Parathyroid adenoma (tissue), 2 donors: ENCODE measurements around the gene STARD10.
A peak's percentile ranks its signal among the peaks of the same experiment; 100 is the strongest.
"Not testable (repeated sequence)": the region's sequence is repeated elsewhere in the genome, so short reads cannot be mapped to it uniquely, and the experiment has no call there.

Experiments used
- H2AFZ ChIP-seq: fragments of 300-600 bp; sonication (generic); one replicate; pipeline ENCODE4 v1.7.0; 2017; ENCODE audit warnings: antibody characterized with exemption, mild to moderate bottlenecking
- H3K27ac ChIP-seq: fragments of 300-600 bp; sonication (generic); one replicate; pipeline ENCODE4 v1.7.0; 2017
- H3K27me3 ChIP-seq: fragments of 300-600 bp; sonication (generic); one replicate; pipeline ENCODE4 v1.7.0; 2017; ENCODE audit warnings: low read length; ENCODE audit not compliant: control insufficient read depth, insufficient read depth
- H3K36me3 ChIP-seq: fragments of 300-600 bp; sonication (generic); one replicate; pipeline ENCODE4 v1.7.0; 2017; ENCODE audit warnings: low read length; ENCODE audit not compliant: control insufficient read depth, insufficient read depth
- H3K4me1 ChIP-seq: fragments of 300-600 bp; sonication (generic); one replicate; pipeline ENCODE4 v1.7.0; 2017; ENCODE audit warnings: control low read depth
- H3K4me2 ChIP-seq: fragments of 300-600 bp; sonication (generic); one replicate; pipeline ENCODE4 v1.7.0; 2017; ENCODE audit warnings: low read length
- H3K4me3 ChIP-seq: fragments of 300-600 bp; sonication (generic); one replicate; pipeline ENCODE4 v1.7.0; 2017; ENCODE audit warnings: low read depth, low read length
- H3K79me2 ChIP-seq: fragments of 300-600 bp; sonication (generic); one replicate; pipeline ENCODE4 v1.7.0; 2017; ENCODE audit warnings: control low read depth
- H3K9ac ChIP-seq: fragments of 300-600 bp; sonication (generic); one replicate; pipeline ENCODE4 v1.7.0; 2017; ENCODE audit warnings: mild to moderate bottlenecking
- H3K9me3 ChIP-seq: fragments of 300-600 bp; sonication (generic); one replicate; pipeline ENCODE4 v1.7.0; 2017; ENCODE audit warnings: low read length; ENCODE audit not compliant: control insufficient read depth
- TF ChIP-seq, protein P1 (sequence below): fragments of 300-600 bp; sonication (generic); IDR thresholded peaks from one replicate; pipeline ENCODE4 v1.7.0; 2017; ENCODE audit warnings: antibody characterized with exemption, mild to moderate bottlenecking
- donor health status: primary hyperparathyroidism.

The STARD10 gene

DNA sequence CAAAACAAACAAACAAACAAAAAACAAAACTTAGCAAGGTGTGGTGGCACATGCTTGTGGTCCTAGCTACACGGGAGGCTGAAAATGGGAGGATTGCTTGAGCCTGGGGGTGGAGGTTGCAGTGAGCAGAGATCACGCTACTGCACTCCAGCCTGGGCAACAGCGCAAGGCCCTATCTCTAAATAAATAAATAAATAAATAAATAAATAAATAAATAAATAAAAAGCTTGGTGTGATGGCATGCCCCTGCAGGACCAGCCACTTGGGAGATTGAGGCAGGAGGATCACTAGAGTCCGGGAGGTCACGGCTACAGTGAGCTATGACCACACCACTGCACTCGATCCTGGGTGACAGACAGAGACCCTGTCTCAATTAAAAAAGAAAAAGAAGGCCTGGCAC, 9.0 kb upstream of the STARD10 start:
- TF ChIP-seq, protein P1, sequence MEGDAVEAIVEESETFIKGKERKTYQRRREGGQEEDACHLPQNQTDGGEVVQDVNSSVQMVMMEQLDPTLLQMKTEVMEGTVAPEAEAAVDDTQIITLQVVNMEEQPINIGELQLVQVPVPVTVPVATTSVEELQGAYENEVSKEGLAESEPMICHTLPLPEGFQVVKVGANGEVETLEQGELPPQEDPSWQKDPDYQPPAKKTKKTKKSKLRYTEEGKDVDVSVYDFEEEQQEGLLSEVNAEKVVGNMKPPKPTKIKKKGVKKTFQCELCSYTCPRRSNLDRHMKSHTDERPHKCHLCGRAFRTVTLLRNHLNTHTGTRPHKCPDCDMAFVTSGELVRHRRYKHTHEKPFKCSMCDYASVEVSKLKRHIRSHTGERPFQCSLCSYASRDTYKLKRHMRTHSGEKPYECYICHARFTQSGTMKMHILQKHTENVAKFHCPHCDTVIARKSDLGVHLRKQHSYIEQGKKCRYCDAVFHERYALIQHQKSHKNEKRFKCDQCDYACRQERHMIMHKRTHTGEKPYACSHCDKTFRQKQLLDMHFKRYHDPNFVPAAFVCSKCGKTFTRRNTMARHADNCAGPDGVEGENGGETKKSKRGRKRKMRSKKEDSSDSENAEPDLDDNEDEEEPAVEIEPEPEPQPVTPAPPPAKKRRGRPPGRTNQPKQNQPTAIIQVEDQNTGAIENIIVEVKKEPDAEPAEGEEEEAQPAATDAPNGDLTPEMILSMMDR: no peak
- Histone ChIP-seq H3K4me2 (no peak overlapping the region), H3K4me3 (no peak overlapping the region), H3K27me3 (no peaks in the 10 kb centered on the region), H3K36me3 (no peaks in the 10 kb centered on the region), H3K9ac (no peak overlapping the region), H3K79me2 (no peaks in the 10 kb centered on the region), H3K27ac (no peak overlapping the region), H2AFZ (no peak overlapping the region), H3K4me1 (no peaks in the 10 kb centered on the region), H3K9me3 (no peaks in the 10 kb centered on the region)

DNA sequence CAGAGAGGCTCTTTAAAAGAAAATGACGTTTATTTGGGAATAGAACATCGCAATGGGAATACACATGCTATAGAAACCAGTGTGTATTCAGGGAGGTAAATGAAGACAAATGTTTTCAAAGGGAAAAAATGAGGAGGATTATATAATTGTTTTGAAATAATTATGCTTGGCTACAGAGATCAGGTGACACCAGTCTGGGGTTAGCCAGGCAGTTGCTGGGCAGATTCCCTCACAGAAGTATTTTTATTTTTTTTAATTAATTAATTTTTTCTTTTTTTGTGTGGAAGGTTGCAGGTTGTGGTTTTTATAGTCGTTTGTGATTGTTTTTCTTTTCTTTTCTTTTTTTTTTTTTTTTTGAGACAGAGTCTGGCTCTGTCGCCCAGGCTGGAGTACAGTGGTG, 5.6 kb upstream of the STARD10 start:
- no peak overlapping the region for H3K27ac ChIP-seq
- H3K9me3 ChIP-seq: no peaks in the 10 kb centered on the region
- TF ChIP-seq, protein P1: no peak
- H2AFZ ChIP-seq: no peak overlapping the region
- H3K4me3 ChIP-seq: no peak overlapping the region
- no peaks in the 10 kb centered on the region for H3K79me2 ChIP-seq
- no peaks in the 10 kb centered on the region for H3K27me3 ChIP-seq
- H3K4me1 ChIP-seq: peaks cover 2% of the 10 kb centered on the region
- H3K9ac ChIP-seq: no peak overlapping the region
- no peaks in the 10 kb centered on the region for H3K36me3 ChIP-seq
- no peak overlapping the region for H3K4me2 ChIP-seq

DNA sequence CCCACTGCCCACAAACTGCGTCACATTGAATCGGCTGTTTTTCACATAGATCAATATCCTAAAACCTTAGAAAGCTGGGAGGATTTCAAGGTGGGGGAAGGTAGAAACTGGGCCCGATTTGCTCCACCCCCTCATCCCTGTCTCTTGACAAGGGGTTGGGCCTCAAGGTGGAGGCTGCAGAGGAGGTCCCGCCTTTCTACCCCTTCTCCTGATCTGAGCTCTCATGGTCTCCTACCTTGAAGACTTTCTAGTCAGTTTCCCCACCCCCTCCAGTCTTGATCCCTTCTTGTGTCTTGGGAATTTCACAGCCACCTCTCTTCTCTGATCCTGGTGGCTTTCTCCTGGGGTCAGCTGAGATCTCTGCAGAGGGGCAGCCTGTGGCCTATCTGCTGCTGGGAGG, 4.5 kb upstream of the STARD10 start:
- TF ChIP-seq, protein P1: no peak

GRCh38 chr11:72793076-72793424, 797 bp downstream of the STARD10 start:
- no peaks in the 10 kb centered on the region for H3K36me3 ChIP-seq
- H3K9me3 ChIP-seq: no peaks in the 10 kb centered on the region
- no peak overlapping the region for H3K9ac ChIP-seq
- no peaks in the 10 kb centered on the region for H3K79me2 ChIP-seq
- H3K27ac ChIP-seq: peak overlapping the region; percentile 89
- H2AFZ ChIP-seq: peak overlapping the region; percentile 83
- peak overlapping the region; percentile 45 for H3K4me2 ChIP-seq
- no peaks in the 10 kb centered on the region for H3K27me3 ChIP-seq
- TF ChIP-seq, protein P1: no peak
- peaks cover 12% of the 10 kb centered on the region for H3K4me1 ChIP-seq
- H3K4me3 ChIP-seq: peak overlapping the region; percentile 85

More for the DNA sequence above, 4.5 kb upstream of the STARD10 start:
- no peaks in the 10 kb centered on the region for H3K27me3 ChIP-seq
- no peaks in the 10 kb centered on the region for H3K9me3 ChIP-seq
- no peak overlapping the region for H2AFZ ChIP-seq
- H3K27ac ChIP-seq: no peak overlapping the region
- H3K4me3 ChIP-seq: no peak overlapping the region
- no peaks in the 10 kb centered on the region for H3K79me2 ChIP-seq
- no peak overlapping the region for H3K9ac ChIP-seq
- peaks cover 3% of the 10 kb centered on the region for H3K4me1 ChIP-seq
- H3K4me2 ChIP-seq: no peak overlapping the region
- H3K36me3 ChIP-seq: no peaks in the 10 kb centered on the region

- H3K79me2 ChIP-seq: no peaks in the 10 kb centered on the region
- H3K9ac ChIP-seq: no peak overlapping the region
- peaks cover 17% of the 10 kb centered on the region for H3K4me1 ChIP-seq
- no peak overlapping the region for H3K4me2 ChIP-seq
- H2AFZ ChIP-seq: no peak overlapping the region
- no peak overlapping the region for H3K27ac ChIP-seq
- TF ChIP-seq, protein P1: no peak
- no peaks in the 10 kb centered on the region for H3K9me3 ChIP-seq
- no peaks in the 10 kb centered on the region for H3K36me3 ChIP-seq
- no peak overlapping the region for H3K4me3 ChIP-seq
- no peaks in the 10 kb centered on the region for H3K27me3 ChIP-seq
Measured at GRCh38 chr11:72792437-72793021, 1.3 kb downstream of the STARD10 start.

DNA sequence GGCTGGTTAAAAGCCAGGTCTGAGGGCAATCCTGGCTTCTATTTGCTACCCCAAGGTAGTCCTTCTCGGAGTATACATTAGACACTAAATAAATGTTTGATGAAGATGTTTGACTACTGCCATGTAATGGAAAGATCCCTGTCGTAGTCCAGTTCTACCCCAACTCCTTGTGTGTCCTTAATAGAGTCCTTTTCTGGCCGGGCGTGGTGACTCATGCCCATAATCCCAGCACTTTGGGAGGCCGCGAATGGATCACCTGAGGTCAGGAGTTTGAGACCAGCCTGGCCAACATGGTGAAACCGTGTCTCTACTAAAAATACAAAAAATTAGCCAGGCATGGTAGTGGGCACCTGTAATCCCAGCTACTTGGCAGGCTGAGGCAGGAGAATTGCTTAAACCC, 2.6 kb downstream of the STARD10 start:
- not testable (repeated sequence) for H3K79me2 ChIP-seq, H3K36me3 ChIP-seq, H2AFZ ChIP-seq, H3K9me3 ChIP-seq, H3K9ac ChIP-seq, H3K4me3 ChIP-seq, H3K27ac ChIP-seq, H3K27me3 ChIP-seq, H3K4me2 ChIP-seq
- H3K4me1 ChIP-seq: peaks cover 25% of the 10 kb centered on the region
